HG02938 (cell line): ENCODE results near the gene ESYT1.
"Not testable (repeated sequence)": the region's sequence is repeated elsewhere in the genome, so short reads cannot be mapped to it uniquely, and the experiment has no call there.

Source experiments
- ATAC-seq: cut with Tn5 transposase; IDR thresholded peaks from one replicate; pipeline ENCODE4 v1.9.1; 2021; ENCODE audit warnings: mild to moderate bottlenecking, moderate library complexity; ENCODE audit not compliant: unreplicated experiment

Gene ESYT1

DNA sequence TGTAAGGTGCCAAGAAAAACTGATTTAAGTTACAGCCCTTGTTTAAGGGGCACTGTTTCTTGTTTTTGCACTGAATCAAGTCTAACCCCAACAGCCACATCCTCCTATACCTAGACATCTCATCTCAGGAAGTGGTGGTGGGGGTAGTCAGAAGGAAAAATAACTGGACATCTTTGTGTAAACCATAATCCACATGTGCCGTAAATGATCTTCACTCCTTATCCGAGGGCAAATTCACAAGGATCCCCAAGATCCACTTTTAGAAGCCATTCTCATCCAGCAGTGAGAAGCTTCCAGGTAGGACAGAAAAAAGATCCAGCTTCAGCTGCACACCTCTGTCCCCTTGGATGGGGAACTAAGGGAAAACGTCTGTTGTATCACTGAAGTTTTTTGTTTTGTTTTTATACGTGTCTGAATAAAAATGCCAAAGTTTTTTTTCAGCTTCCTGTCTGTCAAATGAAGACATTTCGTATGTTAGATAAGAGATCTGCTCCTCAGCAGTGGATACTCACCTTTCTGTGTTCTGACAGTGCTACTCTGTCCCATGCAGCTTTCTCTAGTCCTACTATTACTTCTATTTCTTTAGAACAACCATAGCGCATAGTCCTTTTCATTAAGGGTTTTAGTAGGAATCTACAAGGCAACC, 24.9 kb upstream of the ESYT1 start:
- ATAC-seq, result no peak

DNA sequence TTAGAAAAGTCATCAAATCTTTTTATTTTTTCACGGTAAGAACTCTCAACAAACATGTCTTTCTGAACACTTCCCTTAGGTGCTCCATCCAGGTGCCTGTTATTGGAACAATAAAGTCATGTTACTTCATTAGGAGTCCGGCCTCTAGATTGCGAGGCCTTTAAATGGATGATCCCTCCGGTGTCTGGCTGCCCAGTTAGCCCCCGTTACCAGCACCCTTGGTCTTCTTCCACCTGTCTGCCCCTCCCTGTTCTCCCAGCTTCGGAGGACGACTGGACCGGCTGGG, 24.3 kb upstream of the ESYT1 start:
- no peak for ATAC-seq

DNA sequence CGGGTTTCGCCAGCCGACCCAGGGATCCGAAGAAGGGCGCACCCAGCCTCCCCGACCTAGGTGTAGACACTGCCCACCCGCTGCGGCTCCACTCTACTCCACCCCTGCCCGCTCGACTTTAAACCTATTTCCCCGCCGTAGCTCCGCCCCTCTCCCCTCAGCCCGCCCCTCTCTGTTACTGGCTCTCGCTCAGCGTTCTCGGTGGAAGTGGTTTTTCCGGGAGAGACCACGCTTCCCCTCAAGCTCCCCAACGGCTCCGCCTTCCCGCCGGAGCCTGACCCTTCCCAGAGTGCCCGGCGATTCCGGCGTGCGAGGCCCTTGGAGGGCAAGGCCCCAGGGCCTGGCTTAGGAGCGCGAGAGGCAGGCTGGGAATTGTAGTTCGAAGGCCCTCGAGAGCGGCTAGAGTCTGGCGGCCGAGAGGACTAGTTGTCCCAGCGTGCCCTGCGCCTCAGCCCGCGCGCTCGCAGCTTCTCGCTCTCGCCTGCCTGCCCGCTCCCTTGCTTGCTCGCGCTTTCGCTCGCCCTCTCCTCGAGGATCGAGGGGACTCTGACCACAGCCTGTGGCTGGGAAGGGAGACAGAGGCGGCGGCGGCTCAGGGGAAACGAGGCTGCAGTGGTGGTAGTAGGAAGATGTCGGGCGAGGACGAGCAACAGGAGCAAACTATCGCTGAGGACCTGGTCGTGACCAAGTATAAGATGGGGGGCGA, 23.8 kb upstream of the ESYT1 start, which contains the start of gene PA2G4:
TSS of gene PA2G4 (plus strand) at position 451 of the 706 bp plus-strand sequence. CDS start at position 630, 179 bp downstream.
- peak; percentile 92 for ATAC-seq

DNA sequence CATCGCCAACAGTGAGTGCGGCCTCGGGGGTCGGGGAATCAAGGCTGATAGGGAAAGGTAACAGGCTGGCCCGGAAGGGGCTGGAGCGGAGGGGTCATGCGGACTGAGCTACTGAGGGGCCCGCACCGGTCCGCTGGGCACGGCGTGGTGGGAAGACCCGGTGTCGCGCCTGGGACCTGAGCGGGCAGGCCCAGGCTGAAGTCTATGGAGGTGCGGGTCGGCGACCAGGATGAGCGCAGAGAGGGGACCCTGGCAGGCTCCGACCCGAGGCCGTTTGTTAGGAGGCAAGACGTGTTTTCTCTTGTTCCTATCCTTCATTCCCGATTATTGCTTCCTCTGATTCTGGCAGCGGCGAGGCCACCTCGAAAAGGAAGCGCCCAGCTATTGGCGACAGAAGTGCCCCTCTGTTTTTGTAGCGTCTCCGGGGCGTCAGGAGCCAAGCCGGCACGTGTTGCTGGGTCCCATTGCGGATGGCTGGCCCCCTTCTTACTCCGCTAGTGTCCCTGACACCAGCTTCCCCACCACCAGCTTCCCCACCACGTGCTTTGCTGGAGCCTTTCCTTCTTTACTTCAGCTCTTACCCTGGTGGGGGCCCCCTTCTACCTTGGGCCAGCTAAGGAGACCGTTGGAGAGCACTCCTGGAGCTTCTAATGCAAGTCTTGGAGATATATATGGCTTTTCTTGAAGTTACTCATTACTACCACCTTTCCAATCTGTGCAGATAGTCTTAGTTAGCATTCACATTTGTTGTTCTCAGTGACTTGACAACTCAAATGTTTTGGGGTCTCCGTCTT, 23.1 kb upstream of the ESYT1 start:
- peak; percentile 11 for ATAC-seq

DNA sequence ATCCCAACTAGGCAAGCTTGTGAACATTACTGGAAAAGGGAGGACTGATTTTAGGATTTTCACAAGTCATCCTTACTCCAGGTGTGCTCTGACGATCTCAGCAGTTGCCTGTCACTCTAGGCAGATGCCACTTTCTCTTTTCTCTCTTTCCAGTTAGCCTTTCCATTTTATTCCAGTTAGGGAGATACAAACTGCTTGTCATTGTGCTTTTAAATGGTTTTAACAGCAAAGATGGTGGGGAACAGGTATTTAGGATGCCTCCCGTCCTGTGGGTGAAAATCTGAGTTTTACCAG, 22.5 kb upstream of the ESYT1 start:
- ATAC-seq, result no peak

DNA sequence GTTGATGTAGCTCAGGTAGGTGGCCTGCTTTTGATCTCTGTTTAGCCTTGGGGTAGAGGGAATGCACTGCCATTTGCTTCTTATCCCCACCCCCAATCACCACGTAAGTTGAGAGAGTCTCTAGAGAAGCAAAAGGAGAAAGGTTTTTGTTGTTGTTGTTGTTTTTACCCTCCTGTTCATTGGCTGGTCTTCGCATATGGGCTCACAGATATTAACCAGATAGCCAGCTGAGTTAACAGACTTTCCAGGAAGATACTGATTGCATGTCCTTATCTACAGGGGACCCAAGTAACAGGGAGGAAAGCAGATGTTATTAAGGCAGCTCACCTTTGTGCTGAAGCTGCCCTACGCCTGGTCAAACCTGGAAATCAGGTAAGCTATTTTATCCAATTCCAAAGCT, 20.8 kb upstream of the ESYT1 start:
- ATAC-seq, result no peak

DNA sequence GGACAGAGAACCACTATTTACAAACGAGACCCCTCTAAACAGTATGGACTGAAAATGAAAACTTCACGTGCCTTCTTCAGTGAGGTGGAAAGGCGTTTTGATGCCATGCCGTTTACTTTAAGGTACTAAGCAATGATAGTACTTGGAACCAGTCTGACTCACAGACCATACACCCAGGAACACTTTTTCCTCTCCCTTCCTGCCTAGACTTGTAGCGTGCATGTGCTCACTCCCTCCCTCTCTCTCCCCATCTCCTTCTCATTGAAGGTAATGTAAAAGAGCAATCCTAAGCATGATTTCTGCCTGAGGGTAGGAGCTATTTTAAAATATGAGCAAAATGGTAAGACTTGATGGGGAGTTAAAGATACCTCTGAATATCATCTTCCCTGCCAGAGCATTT, 17.5 kb upstream of the ESYT1 start:
- no peak for ATAC-seq

DNA sequence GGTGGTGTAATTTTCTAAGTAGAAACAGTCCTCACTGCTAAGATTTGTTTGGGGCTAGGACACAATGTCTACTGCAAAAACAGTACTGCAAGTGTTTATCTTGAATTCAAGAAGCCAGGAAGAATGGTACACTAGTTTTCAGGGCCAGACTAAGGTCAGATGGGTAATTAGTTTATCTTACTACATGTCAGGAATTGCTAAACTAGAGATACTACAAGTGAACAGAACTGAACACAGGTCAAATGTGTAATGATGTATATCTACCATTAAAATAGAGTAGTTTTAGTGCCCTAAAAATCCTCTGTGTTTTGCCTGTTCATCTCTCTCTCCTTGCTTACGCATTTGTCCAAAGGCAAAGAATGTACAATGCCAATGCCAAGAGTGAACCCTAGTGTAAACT, 14.0 kb upstream of the ESYT1 start:
- ATAC-seq, result no peak

DNA sequence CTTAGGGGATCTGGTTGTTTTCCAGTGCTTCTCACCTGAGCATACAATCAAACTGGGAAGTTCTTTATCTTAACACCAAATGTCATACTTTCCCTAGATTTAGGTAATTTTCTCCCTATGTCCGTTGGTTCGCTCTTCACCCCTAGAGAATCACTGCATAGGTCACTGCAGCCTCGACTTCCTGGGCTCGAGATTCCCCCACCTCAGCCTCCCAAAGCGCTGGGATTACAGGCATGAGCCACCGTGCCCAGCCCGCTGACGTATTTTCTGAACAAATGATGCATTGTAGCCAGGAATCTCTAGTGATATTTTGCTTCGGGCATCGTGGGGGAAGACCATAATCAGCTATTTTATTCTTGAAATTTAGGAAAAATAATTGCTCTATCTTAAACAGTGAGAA, 12.7 kb upstream of the ESYT1 start:
- ATAC-seq, result no peak

DNA sequence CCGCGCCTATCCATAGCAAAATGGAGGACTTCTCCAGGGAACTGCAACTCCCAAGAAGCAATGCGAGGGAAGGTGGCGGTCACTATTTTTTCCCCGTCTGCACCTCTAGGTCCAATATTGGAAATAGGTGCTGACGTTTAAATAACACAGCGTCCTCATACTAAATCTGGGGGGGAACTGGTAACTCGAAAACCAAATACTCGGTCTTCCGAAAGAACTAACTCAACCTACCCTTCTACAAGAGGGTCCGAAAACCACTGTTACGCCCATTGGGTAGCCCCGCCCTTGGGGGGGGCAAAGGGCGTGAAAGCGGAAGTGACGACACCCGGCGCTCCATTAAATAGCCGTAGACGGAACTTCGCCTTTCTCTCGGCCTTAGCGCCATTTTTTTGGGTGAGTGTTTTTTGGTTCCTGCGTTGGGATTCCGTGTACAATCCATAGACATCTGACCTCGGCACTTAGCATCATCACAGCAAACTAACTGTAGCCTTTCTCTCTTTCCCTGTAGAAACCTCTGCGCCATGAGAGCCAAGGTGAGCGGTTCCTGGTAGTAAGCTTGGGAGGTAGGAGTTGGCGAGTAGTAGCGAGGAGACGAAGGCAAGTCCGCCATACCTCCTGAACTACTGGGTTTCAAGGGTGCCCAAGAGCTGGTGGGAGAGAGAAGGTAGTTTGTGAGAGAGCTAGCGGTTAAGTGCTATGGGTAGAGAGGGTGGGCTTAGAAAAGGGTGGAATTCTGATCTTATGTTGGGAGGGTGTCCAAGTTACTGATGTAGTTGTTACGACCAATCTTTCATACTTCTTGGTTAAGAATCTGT, 11.6 kb upstream of the ESYT1 start, which contains the start of gene RPL41:
TSS of gene RPL41 (plus strand) at position 367 of the 815 bp plus-strand sequence.
- ATAC-seq, result peak; percentile 37

DNA sequence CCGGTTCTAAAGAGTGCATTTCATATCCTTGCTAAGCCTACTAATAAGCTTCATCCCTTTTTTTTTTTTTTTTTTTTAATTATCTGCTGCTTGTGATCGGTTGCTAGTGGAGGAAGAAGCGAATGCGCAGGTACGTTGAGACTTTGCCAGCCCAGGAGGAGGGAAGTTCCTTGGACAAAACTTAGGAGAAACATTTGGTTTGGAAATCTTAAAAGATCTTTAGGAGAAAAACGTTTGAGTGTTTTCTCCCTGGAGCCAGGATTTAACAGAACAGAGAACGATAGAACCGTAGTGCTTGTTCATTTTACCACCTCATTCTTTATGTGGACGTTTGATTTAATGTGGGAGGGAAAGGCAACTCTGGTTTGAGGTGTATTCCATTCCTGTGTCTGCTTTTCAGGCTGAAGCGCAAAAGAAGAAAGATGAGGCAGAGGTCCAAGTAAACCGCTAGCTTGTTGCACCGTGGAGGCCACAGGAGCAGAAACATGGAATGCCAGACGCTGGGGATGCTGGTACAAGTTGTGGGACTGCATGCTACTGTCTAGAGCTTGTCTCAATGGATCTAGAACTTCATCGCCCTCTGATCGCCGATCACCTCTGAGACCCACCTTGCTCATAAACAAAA, 10.9 kb upstream of the ESYT1 start:
- not testable (repeated sequence) for ATAC-seq

DNA sequence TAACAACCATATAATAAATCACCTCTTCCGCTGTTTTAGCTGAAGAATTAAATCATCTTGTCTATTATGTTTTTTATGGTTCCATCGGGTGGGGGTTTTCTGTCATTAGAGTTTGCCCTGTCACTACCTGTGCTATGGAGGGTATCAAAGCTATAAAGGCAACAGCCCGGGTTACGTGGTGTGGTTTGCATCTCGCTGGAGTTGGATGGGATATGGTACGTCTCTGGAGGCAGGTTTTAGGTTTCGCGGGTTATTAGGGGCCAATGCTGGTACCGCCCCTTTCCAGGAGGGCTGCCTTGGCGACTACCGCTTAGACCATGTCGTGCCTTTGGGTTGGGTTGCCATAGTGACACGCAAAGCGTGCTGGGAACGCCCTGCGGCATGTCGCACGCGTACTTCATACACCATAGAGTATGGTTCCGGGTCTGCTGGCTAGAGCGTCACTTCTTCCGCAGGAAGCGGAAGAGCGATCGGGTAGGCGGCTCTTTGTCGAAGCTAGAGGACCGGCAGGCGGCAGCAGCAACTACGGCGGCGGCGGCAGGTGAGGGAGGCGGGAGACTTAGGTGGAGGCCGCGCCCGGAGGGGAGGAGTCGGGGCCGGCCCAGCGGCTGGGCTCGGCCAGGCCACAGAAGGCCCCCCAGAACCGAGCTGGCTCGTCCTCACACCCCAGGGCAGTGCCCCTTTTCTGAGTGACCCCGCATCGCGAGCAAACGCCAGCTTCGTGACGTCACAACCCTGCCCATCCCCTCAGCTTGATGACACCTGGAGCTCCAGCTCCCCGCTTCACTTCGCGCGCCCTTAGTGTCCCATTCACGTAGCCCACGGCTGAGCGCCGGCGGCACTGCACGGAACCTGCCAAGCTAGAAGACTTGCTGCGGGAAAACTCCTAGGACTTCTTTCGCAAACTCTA, 10.0 kb upstream of the ESYT1 start, which contains the start of gene ZC3H10:
TSS of gene ZC3H10 (plus strand) at position 489 of the 910 bp plus-strand sequence. CDS start 2,297 bp downstream, outside the sequence.
- ATAC-seq, result peak; percentile 75

DNA sequence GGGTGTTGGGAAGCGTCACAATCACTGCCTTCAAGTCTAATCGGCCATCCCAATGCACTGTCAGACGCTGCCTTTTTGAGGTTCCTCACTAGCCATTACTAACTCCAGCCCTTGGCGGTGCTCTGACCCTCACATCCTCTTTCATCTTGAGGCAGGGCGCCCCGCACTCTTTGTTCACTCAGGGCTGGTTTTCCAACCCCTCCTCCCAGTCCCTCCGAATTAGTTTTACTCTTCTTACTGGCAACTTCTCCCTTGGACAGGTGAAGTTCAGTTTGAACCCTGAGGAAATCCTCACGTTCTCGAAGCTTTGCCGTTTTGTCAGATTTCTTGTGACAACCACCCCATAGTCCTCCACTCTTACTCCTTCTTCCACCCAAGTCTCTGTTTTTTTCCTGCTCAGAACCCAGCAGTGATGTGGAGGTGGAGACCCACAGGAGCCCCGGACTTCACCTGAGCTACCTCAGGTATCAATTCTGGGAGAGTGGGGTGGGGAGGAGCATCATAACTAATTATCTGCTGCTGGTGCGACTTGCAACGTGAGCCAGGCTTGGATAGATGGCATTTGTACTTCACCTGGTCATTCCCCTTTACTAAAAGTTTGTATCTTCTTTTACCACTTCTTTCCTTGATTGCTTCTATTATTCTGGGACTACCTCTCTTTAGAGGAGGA, 9.2 kb upstream of the ESYT1 start:
- no peak for ATAC-seq

DNA sequence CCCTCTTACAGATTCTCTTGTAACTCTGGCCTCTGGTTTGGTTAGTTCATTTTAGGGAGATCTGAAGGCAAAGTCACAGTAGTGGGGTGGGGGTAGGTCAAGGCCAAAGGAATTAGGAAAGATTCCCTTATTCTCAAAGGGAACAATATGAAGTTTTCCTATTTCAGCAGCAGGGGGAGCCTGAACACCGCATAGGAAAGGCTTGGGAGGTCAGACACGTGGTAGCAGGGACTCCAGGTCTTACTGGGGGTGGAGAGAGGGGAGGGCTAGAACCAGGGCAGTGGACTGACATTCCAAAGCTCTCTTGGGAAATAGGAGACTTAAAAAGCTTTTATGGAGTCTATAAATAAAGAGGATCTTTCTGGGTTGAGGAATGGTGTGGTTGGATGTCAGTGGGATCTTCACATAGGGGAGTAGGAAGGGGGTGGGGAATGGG, 8.7 kb upstream of the ESYT1 start:
- ATAC-seq, result no peak

DNA sequence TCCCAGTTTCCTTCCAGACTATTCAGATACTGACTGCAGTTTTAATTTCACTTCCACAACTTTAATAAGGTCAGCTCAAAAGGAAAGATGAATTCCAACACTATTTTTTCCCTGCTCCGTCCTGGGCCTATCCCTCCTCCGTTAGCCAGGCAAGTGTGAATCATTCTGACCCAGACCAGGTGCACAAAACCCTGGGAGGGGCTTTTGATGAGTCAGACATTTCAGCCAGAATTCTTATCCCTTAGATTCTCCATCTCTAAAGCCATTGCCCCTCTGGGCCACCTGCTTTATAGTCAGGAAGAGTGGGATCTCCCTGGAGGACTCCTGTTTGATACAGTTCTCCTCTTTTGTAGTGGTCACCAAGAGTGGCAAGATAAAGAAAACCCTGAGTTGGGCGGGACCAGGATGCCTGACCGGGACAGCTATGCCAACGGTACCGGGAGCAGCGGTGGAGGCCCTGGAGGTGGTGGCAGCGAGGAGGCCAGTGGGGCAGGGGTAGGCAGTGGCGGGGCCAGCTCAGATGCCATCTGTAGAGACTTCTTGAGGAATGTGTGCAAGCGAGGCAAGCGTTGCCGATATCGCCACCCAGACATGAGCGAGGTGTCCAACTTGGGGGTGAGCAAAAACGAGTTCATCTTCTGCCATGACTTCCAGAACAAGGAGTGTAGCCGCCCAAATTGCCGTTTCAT, 7.8 kb upstream of the ESYT1 start:
- ATAC-seq, result no peak

DNA sequence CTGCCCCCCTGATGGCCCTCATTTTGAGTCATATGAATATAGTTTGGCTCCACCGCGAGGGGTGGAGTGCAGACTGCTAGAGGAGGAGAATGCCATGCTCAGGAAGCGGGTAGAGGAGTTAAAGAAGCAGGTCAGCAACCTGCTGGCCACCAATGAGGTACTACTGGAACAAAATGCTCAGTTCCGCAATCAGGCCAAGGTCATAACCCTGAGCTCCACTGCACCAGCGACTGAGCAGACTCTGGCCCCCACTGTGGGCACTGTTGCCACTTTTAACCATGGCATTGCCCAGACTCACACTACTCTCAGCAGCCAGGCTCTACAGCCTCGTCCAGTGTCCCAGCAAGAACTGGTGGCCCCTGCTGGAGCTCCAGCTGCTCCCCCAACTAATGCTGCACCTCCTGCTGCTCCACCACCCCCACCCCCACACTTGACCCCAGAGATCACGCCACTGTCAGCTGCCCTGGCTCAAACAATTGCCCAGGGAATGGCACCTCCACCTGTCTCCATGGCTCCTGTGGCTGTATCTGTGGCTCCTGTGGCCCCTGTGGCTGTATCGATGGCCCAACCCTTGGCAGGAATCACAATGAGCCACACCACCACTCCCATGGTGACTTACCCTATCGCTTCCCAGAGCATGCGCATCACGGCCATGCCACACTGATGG, 6.7 kb upstream of the ESYT1 start:
- ATAC-seq, result no peak

DNA sequence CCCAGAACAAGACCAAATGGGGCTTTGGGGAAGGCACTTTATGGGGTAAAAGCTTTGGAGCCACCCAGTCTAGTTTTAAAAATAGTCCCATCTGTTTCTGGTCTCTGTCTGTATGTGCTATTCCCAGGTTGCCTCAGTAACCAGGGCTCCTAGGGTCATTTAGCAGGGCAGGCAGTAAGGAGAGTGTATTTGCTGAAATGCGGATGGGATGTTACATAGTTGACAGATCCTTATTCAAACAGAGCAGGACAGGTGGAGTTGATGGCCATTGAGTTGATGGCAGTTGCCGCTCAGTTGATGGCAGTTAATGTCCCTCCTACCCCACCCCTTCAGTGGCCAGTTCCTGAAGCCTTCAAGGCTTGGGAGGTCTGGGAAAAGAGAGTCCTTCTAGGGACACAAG, 5.4 kb upstream of the ESYT1 start:
- no peak for ATAC-seq

DNA sequence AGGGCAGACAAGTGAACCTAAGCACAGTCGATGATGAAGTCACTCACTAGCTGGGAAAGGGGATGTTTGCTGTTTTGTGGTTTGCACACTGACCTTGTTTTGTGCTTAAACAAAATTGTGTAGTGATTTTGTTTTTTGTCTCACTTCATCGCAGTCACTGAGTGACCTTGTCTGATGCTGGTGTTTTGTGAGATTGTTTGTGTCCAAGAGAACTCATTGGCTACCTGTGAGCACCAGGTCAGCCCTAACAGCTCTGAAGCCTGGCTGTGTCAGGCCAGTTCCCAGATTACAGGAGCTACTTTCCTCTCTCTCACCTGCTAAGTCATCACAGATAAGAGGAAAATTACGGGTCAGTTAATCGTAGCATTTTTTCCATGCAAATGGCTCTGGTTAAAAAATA, 3.9 kb upstream of the ESYT1 start:
- no peak for ATAC-seq
